ENCODE measurements around the gene WASL.

- no peak for TF ChIP-seq POLR2A (IDR thresholded peaks at IDR 0.05)
- no peak for TF ChIP-seq CTCF (IDR thresholded peaks at IDR 0.05)
Measured at GRCh38 chr7:123723913-123724312, 24.9 kb downstream of the WASL start.

Data from testis (tissue), 2 donors.